ENCODE measurements around the gene PRSS50. TPM values are rescaled to one million over a fixed set of nuclear protein-coding genes. Genes with fewer than 3 reads are reported as not detected.

Gene PRSS50
- total RNA-seq (under 1 TPM; 0.25 to 0.33 TPM), polyA plus RNA-seq (under 1 TPM in 1 of 2 donors, not detected in 1; 0.02 TPM)

GRCh38 chr3:46717447-46718231 is at the start of gene PRSS50:
Gene PRSS50, minus strand, starts transcription at chr3:46717869. Its CDS starts 45 bp downstream, at chr3:46717824.
- 61% methylated on average over 61 of the region's 61 CpGs for WGBS
- TF ChIP-seq HNF4A (conservative IDR thresholded peaks at IDR 0.05) (no peak), NR2F2 (IDR thresholded peaks at IDR 0.05) (no peak), RXRA (IDR thresholded peaks at IDR 0.05) (no peak), TAF1 (conservative IDR thresholded peaks at IDR 0.05) (no peak), REST (IDR thresholded peaks at IDR 0.05) (no peak), FOXA2 (IDR thresholded peaks at IDR 0.05) (no peak), RAD21 (IDR thresholded peaks at IDR 0.05) (no peak), JUND (IDR thresholded peaks at IDR 0.05) (no peak), ATF3 (IDR thresholded peaks at IDR 0.05) (no peak), YY1 (IDR thresholded peaks at IDR 0.05) (no peak)
- H3K27ac ChIP-seq (ENCODE audit: low read depth in 1 of 2, low read length in 2 of 2): no peak within 1 kb of the TSS
- H3K9ac ChIP-seq (ENCODE audit: low read depth in 1 of 2, low read length in 2 of 2): no peak within 1 kb of the TSS
- peak; percentile 33 for DNase-seq (ENCODE audit: low spot score)
- no peak within 1 kb of the TSS for H3K4me3 ChIP-seq (ENCODE audit: low read depth in 1 of 3, low read length in 3 of 3)
- H3K4me1 ChIP-seq (ENCODE audit: control insufficient read depth in 4 of 4, insufficient read depth in 4 of 4, low read length in 3 of 4): no peaks in the 10 kb centered on the region
- no peaks in the 10 kb centered on the region for H3K9me3 ChIP-seq (ENCODE audit: control insufficient read depth in 4 of 4, low read length in 3 of 4)
- H3K36me3 ChIP-seq (ENCODE audit: control insufficient read depth in 4 of 4, insufficient read depth in 3 of 4, low read depth in 1 of 4, low read length in 3 of 4): no peaks in the 10 kb centered on the region
- H3K27me3 ChIP-seq (ENCODE audit: control insufficient read depth in 4 of 4, insufficient read depth in 4 of 4, low read length in 3 of 4): no peaks in the 10 kb centered on the region

- Histone ChIP-seq H3K27me3 (ENCODE audit: control insufficient read depth in 4 of 4, insufficient read depth in 4 of 4, low read length in 3 of 4) (no peaks in the 10 kb centered on the region), H3K9ac (ENCODE audit: low read depth in 1 of 2, low read length in 2 of 2) (no peak overlapping the region), H3K9me3 (ENCODE audit: control insufficient read depth in 4 of 4, low read length in 3 of 4) (peaks cover 0 to 7% (median 3%) of the 10 kb centered on the region in 4 donors), H3K36me3 (ENCODE audit: control insufficient read depth in 4 of 4, insufficient read depth in 3 of 4, low read depth in 1 of 4, low read length in 3 of 4) (no peaks in the 10 kb centered on the region), H3K4me1 (ENCODE audit: control insufficient read depth in 4 of 4, insufficient read depth in 4 of 4, low read length in 3 of 4) (no peaks in the 10 kb centered on the region), H3K27ac (ENCODE audit: low read depth in 1 of 2, low read length in 2 of 2) (no peak overlapping the region), H3K4me3 (ENCODE audit: low read depth in 1 of 3, low read length in 3 of 3) (no peak overlapping the region)
- no peak for DNase-seq (ENCODE audit: low spot score)
- WGBS: 91% methylated on average over 1 of the region's 1 CpG
- TF ChIP-seq RXRA (IDR thresholded peaks at IDR 0.05): no peak
- TF ChIP-seq TAF1 (conservative IDR thresholded peaks at IDR 0.05): no peak
- no peak for TF ChIP-seq CTCF (IDR thresholded peaks at IDR 0.05; ENCODE audit: low read depth, low read length, missing input control)
- no peak for TF ChIP-seq JUND (IDR thresholded peaks at IDR 0.05)
- TF ChIP-seq ZBTB33 (IDR thresholded peaks at IDR 0.05): no peak
- TF ChIP-seq FOXA2 (IDR thresholded peaks at IDR 0.05): no peak
- no peak for TF ChIP-seq HNF4A (conservative IDR thresholded peaks at IDR 0.05)
- TF ChIP-seq SP1 (IDR thresholded peaks at IDR 0.05): no peak
- TF ChIP-seq REST (IDR thresholded peaks at IDR 0.05): no peak
Observed at GRCh38 chr3:46764206-46764605, 46.5 kb upstream of the PRSS50 start.

Data from liver (tissue), 9 donors.